ENCODE results near the gene PLCB4. TPM values are rescaled to one million over a fixed set of nuclear protein-coding genes. Genes with fewer than 3 reads are reported as not detected.

PLCB4 gene
- total RNA-seq, 1 donor from 2014 or later, result 20.6 TPM

DNA sequence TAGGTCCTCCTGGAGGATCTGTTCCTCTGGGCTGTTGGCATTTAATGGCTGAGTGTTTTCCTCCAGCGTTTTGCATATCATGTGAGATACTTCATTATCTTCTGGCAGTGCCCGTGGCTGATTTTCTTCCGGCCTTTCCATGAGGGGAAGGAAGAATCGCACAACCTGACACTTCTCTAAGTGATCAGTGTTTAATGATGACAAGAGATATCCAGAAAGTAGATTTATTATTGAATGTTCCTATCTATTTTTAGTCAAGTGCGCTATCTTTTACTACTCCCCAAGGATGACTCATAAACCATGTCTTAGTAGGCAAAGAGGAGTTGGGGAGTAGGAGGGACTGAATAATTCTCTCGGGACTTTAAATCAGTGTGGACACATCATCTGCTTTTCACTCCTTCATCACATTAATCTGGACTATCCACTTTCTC, 149.7 kb downstream of the PLCB4 start:
- Mint-ChIP-seq H3K9me3 (no peaks in the 10 kb centered on the region), H3K4me1 (peaks cover 7% of the 10 kb centered on the region), H3K27ac (no peak overlapping the region), H3K36me3 (peaks cover 3% of the 10 kb centered on the region), H3K4me3 (no peak overlapping the region), H3K27me3 (ENCODE audit: insufficient read depth, low read depth) (no peaks in the 10 kb centered on the region)
- DNase-seq (ENCODE audit: low spot score), result no peak
- Histone ChIP-seq H4K20me1 (ENCODE audit: low read depth) (no peaks in the 10 kb centered on the region), H3F3A (ENCODE audit: low read depth) (no peaks in the 10 kb centered on the region), H3K4me2 (no peak overlapping the region), H3K9me3 (ENCODE audit: low read depth) (no peaks in the 10 kb centered on the region), H3K4me3 (no peak overlapping the region), H3K36me3 (no peaks in the 10 kb centered on the region), H3K9ac (no peak overlapping the region), H3K27ac (no peak overlapping the region), H3K4me1 (peaks cover 19% of the 10 kb centered on the region), H2AFZ (replicated peaks) (no peak overlapping the region), H3K79me2 (ENCODE audit: low read depth) (no peaks in the 10 kb centered on the region), H3K27me3 (no peaks in the 10 kb centered on the region)
- TF ChIP-seq, protein P1, sequence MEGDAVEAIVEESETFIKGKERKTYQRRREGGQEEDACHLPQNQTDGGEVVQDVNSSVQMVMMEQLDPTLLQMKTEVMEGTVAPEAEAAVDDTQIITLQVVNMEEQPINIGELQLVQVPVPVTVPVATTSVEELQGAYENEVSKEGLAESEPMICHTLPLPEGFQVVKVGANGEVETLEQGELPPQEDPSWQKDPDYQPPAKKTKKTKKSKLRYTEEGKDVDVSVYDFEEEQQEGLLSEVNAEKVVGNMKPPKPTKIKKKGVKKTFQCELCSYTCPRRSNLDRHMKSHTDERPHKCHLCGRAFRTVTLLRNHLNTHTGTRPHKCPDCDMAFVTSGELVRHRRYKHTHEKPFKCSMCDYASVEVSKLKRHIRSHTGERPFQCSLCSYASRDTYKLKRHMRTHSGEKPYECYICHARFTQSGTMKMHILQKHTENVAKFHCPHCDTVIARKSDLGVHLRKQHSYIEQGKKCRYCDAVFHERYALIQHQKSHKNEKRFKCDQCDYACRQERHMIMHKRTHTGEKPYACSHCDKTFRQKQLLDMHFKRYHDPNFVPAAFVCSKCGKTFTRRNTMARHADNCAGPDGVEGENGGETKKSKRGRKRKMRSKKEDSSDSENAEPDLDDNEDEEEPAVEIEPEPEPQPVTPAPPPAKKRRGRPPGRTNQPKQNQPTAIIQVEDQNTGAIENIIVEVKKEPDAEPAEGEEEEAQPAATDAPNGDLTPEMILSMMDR (IDR thresholded peaks at IDR 0.05), result no peak
- TF ChIP-seq EZH2 (IDR thresholded peaks at IDR 0.05), result no peak
- TF ChIP-seq EZH2phosphoT487 (IDR thresholded peaks at IDR 0.05), result no peak

DNA sequence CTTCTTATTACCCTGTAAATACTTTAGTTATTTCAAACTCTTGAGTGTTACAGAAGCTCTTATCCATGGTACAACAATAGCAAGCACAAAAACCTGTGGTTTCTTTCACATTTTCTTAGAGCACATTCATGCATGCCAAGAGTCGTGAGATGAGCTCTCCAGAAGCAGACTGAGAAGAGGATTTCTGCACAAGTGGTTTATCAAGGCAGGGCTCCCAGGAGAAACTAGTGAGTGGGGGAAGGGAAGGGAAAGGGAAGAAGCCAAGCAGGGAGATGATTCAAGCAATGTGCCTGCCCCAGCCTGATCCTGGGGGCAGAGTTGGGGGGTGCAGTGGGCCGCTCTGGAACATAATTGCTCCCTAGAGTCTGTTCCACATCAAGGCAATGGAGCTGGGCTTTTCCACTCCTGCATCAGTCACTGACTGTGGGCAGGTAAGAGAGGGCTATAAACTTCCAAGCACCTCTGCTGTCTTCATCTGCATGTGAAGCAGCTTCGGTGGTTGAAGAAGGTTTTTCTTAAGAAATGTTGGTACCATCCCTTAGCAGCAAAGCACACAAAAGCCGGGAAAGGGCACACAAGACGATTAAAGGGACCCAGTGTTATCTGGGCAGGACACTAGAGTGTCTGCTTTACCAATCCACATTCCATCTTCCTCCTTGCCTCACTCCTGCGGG, 152.1 kb downstream of the PLCB4 start:
- H3K36me3 ChIP-seq, result no peaks in the 10 kb centered on the region
- H3K4me3 ChIP-seq, result no peak overlapping the region
- H3K27me3 ChIP-seq, result no peaks in the 10 kb centered on the region
- TF ChIP-seq EZH2phosphoT487 (IDR thresholded peaks at IDR 0.05) (no peak), EZH2 (IDR thresholded peaks at IDR 0.05) (no peak)
- TF ChIP-seq, protein P1 (IDR thresholded peaks at IDR 0.05), result no peak
- Mint-ChIP-seq H3K27me3 (ENCODE audit: insufficient read depth, low read depth) (no peaks in the 10 kb centered on the region), H3K36me3 (peaks cover 7% of the 10 kb centered on the region), H3K9me3 (no peaks in the 10 kb centered on the region), H3K27ac (peak overlapping the region; percentile 29), H3K4me1 (peaks cover 7% of the 10 kb centered on the region), H3K4me3 (no peak overlapping the region)
- H3K9ac ChIP-seq, result no peak overlapping the region
- no peaks in the 10 kb centered on the region for H3K9me3 ChIP-seq (ENCODE audit: low read depth)
- no peaks in the 10 kb centered on the region for H3K79me2 ChIP-seq (ENCODE audit: low read depth)
- DNase-seq (ENCODE audit: low spot score), result peak; percentile 28
- H3F3A ChIP-seq (ENCODE audit: low read depth), result no peaks in the 10 kb centered on the region
- H2AFZ ChIP-seq (replicated peaks), result no peak overlapping the region
- H4K20me1 ChIP-seq (ENCODE audit: low read depth), result no peaks in the 10 kb centered on the region
- H3K4me1 ChIP-seq, result peaks cover 13% of the 10 kb centered on the region
- H3K27ac ChIP-seq, result peak overlapping the region; percentile 58
- peak overlapping the region; percentile 16 for H3K4me2 ChIP-seq

DNA sequence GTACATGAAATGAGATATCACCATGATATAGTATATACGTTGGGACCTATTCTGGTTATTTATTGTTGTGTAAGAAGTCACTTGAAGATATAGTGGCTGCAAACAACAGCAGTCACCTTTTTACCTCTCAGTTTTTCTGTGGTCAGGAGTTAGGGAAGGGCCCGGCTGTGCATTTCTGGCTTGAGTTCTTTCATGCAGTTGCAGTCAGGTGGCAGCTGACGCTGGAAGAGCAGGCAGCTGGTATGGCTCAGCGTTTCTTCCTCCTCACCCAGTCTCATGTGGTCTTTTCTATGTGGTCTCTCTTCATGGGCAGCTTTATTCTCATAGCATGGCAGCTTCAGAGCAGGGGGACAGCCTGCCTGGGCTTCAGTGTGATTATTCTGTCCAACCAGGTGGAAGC, 154.4 kb downstream of the PLCB4 start:
- TF ChIP-seq, protein P1 (IDR thresholded peaks at IDR 0.05), result no peak
- no peak for TF ChIP-seq EZH2 (IDR thresholded peaks at IDR 0.05)
- TF ChIP-seq EZH2phosphoT487 (IDR thresholded peaks at IDR 0.05), result no peak
- Histone ChIP-seq H3K9ac (no peak overlapping the region), H3K27me3 (no peaks in the 10 kb centered on the region), H3K4me1 (peaks cover 19% of the 10 kb centered on the region), H2AFZ (replicated peaks) (no peak overlapping the region), H3K79me2 (ENCODE audit: low read depth) (no peaks in the 10 kb centered on the region), H3K4me2 (no peak overlapping the region), H3K4me3 (no peak overlapping the region), H3K36me3 (no peaks in the 10 kb centered on the region), H3K9me3 (ENCODE audit: low read depth) (no peaks in the 10 kb centered on the region), H3K27ac (no peak overlapping the region), H4K20me1 (ENCODE audit: low read depth) (no peaks in the 10 kb centered on the region), H3F3A (ENCODE audit: low read depth) (no peaks in the 10 kb centered on the region)
- Mint-ChIP-seq H3K27me3 (ENCODE audit: insufficient read depth, low read depth) (no peaks in the 10 kb centered on the region), H3K4me3 (no peak overlapping the region), H3K4me1 (peaks cover 8% of the 10 kb centered on the region), H3K27ac (no peak overlapping the region), H3K9me3 (no peaks in the 10 kb centered on the region), H3K36me3 (peaks cover 7% of the 10 kb centered on the region)
- no peak for DNase-seq (ENCODE audit: low spot score)
